B cell (primary cell): ENCODE results near the gene BAG3.

Experiments
- CTCF ChIP-seq: fragments of 200-600 bp; IDR thresholded peaks from one replicate; pipeline ENCODE4 v1.8.0; 2022; ENCODE audit warnings: antibody characterized with exemption, mild to moderate bottlenecking
- EZH2 ChIP-seq: IDR thresholded peaks from 2 replicates; pipeline ENCODE4 v1.6.1; 2012; ENCODE audit warnings: borderline replicate concordance, low read depth, mild to moderate bottlenecking, moderate library complexity, low read length; ENCODE audit not compliant: insufficient read depth, poor library complexity, severe bottlenecking

GRCh38 chr10:119723624-119724023, 72.4 kb downstream of the BAG3 start:
- no peak for TF ChIP-seq CTCF
- TF ChIP-seq EZH2: no peak
